Natural killer cell (primary cell): Measurements from ENCODE around the gene LRRC8C. TPM values are rescaled to one million over a fixed set of nuclear protein-coding genes. Genes with fewer than 3 reads are reported as not detected.
A peak's percentile ranks its signal among the peaks of the same experiment; 100 is the strongest.

Source experiments
- ATAC-seq, 3 donors: fragments of 150-1000 bp in 2 of 3; fragments of 200-7000 bp in 1 of 3; cut with Tn5 transposase; 1 replicate in 1 of 3; 2 replicates in 2 of 3; pipeline ENCODE4 v1.10.0; 2021; ENCODE audit warnings: mild to moderate bottlenecking in 2 of 3, moderate library complexity in 2 of 3
- DNase-seq, 2 donors: peaks; one replicate each; pipeline versions ENCODE4 v3.0.0 to v3.0.0-alpha.2; 2013 to 2021; ENCODE audit warnings: mixed read lengths in 1 of 2
- H3K27ac ChIP-seq: one replicate; pipeline ENCODE4 v1.5.1; 2013; ENCODE audit warnings: mild to moderate bottlenecking, low read length
- H3K27me3 ChIP-seq: one replicate; pipeline ENCODE4 v1.6.1; 2013; ENCODE audit warnings: low read length; ENCODE audit not compliant: control insufficient read depth, insufficient read depth
- H3K36me3 ChIP-seq: one replicate; pipeline ENCODE4 v1.6.1; 2013; ENCODE audit warnings: low read length; ENCODE audit not compliant: control insufficient read depth, insufficient read depth
- H3K4me1 ChIP-seq: one replicate; pipeline ENCODE4 v1.6.1; 2013; ENCODE audit warnings: low read length; ENCODE audit not compliant: control insufficient read depth, insufficient read depth
- H3K4me3 ChIP-seq: one replicate; pipeline ENCODE4 v1.5.1; 2013; ENCODE audit warnings: low read length
- H3K9me3 ChIP-seq: one replicate; pipeline ENCODE4 v1.6.1; 2013; ENCODE audit warnings: low read length; ENCODE audit not compliant: control insufficient read depth, insufficient read depth
- H3K27ac Mint-ChIP-seq, 2 donors: one replicate each; pipeline ENCODE4 v1.8.0; 2022; ENCODE audit warnings: mild to moderate bottlenecking in 2 of 2, mixed read lengths in 2 of 2, moderate library complexity in 1 of 2
- H3K27me3 Mint-ChIP-seq, 2 donors: one replicate each; pipeline ENCODE4 v1.8.0; 2022; ENCODE audit warnings: low read depth in 2 of 2, mixed read lengths in 2 of 2
- H3K36me3 Mint-ChIP-seq: one replicate; pipeline ENCODE4 v1.8.0; 2022; ENCODE audit warnings: mixed read lengths
- H3K4me1 Mint-ChIP-seq, 2 donors: one replicate each; pipeline ENCODE4 v1.8.0; 2022; ENCODE audit warnings: mixed read lengths in 2 of 2
- H3K4me3 Mint-ChIP-seq: one replicate; pipeline ENCODE4 v1.8.0; 2022; ENCODE audit warnings: mild to moderate bottlenecking, moderate library complexity, mixed read lengths
- H3K9me3 Mint-ChIP-seq, 2 donors: one replicate each; pipeline ENCODE4 v1.8.0; 2022; ENCODE audit warnings: mixed read lengths in 2 of 2
- WGBS: methylation state at CpG from one replicate; pipeline ENCODE4 v1.1.7; 2013; ENCODE audit warnings: missing lambda C conversion rate; ENCODE audit not compliant: insufficient coverage; 5-methylcytosine and 5-hydroxymethylcytosine counted together
- intact Hi-C: fragments of 100-400 bp; cut with micrococcal nuclease; formaldehyde crosslinking; loops from one replicate; pipeline ENCODE4 v1.14.2; 2022
- total RNA-seq, 4 donors: library from RNA; stranded (reverse); fragments of 120-200 nt in 1 of 4; gene quantifications; one replicate each; pipeline versions ENCODE4 v1.2.3 to v1.2.4, GENCODE V29; 2013 to 2022
- TF ChIP-seq, protein P1 (sequence below): fragments of 200-600 bp; IDR thresholded peaks from one replicate; pipeline ENCODE4 v1.8.0; 2022; ENCODE audit warnings: antibody characterized with exemption

The LRRC8C gene
- total RNA-seq, 3 donors from 2014 or later (not counting 1 experiment from before 2014, with no cell fraction given): 7.6 to 19.1 (median 15.1) TPM

DNA sequence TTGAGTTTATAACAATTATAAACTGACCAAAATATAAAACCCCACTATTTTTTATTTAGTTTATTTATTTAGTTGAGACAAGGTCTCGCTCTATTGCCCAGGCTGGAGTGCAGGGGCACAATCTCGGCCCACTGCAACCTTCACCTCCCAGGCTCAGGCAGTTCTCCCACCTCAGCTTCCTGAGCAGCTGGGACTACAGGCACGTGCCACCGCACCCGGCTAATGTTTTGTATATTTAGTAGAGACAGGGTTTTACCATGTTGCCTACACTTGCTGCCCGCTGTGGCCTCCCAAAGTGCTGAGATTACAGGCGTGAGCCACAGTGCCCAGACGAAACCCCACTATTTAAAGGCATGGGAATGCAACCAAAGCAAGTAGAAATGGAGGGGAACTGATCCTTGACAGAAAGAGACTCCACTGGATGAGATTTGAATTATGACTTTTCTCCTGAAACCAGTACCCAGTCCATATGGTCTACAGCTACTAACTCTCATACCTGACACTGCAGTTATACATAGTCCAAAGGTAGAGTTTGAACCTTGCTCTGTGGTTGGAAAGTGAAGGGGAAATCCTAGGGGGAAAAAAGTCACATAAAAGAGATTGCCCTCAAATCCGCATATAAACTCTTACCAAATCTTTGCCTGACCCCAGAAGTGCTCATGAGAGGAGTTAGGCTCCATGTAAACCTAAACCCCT is 11.3 kb downstream of the LRRC8C start:
- no peaks in the 10 kb centered on the region for H3K36me3 ChIP-seq
- ATAC-seq: no peak
- no peaks in the 10 kb centered on the region for H3K27me3 ChIP-seq
- Mint-ChIP-seq H3K27ac (no peak overlapping the region), H3K36me3 (peaks cover 10% of the 10 kb centered on the region), H3K4me3 (no peak overlapping the region), H3K4me1 (peaks cover 30% of the 10 kb centered on the region in 2 donors), H3K27me3 (no peaks in the 10 kb centered on the region), H3K9me3 (peaks cover 0 to 4% of the 10 kb centered on the region in 2 donors)
- TF ChIP-seq, protein P1, sequence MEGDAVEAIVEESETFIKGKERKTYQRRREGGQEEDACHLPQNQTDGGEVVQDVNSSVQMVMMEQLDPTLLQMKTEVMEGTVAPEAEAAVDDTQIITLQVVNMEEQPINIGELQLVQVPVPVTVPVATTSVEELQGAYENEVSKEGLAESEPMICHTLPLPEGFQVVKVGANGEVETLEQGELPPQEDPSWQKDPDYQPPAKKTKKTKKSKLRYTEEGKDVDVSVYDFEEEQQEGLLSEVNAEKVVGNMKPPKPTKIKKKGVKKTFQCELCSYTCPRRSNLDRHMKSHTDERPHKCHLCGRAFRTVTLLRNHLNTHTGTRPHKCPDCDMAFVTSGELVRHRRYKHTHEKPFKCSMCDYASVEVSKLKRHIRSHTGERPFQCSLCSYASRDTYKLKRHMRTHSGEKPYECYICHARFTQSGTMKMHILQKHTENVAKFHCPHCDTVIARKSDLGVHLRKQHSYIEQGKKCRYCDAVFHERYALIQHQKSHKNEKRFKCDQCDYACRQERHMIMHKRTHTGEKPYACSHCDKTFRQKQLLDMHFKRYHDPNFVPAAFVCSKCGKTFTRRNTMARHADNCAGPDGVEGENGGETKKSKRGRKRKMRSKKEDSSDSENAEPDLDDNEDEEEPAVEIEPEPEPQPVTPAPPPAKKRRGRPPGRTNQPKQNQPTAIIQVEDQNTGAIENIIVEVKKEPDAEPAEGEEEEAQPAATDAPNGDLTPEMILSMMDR: no peak
- H3K27ac ChIP-seq: no peak overlapping the region
- WGBS: 95% methylated on average over 9 of the region's 9 CpGs
- intact Hi-C loops: no loop called here
- H3K9me3 ChIP-seq: no peaks in the 10 kb centered on the region
- no peak overlapping the region for H3K4me3 ChIP-seq
- H3K4me1 ChIP-seq: no peaks in the 10 kb centered on the region
- DNase-seq: no peak

- DNase-seq: no peak
- no peak overlapping the region for H3K27ac ChIP-seq
- Mint-ChIP-seq H3K27ac (no peak overlapping the region), H3K4me1 (peaks cover 29 to 33% of the 10 kb centered on the region in 2 donors), H3K4me3 (no peak overlapping the region), H3K9me3 (peaks cover 0 to 4% of the 10 kb centered on the region in 2 donors), H3K27me3 (no peaks in the 10 kb centered on the region), H3K36me3 (peaks cover 10% of the 10 kb centered on the region)
- ATAC-seq: no peak
- H3K9me3 ChIP-seq: no peaks in the 10 kb centered on the region
- no peaks in the 10 kb centered on the region for H3K36me3 ChIP-seq
- H3K27me3 ChIP-seq: no peaks in the 10 kb centered on the region
- WGBS: no CpG with 5 or more reads among the region's 1 CpG
- no peak overlapping the region for H3K4me3 ChIP-seq
- TF ChIP-seq, protein P1: no peak
- intact Hi-C loops: no loop called here
- H3K4me1 ChIP-seq: no peaks in the 10 kb centered on the region
Measured at GRCh38 chr1:89646259-89646658, 13.3 kb downstream of the LRRC8C start.

DNA sequence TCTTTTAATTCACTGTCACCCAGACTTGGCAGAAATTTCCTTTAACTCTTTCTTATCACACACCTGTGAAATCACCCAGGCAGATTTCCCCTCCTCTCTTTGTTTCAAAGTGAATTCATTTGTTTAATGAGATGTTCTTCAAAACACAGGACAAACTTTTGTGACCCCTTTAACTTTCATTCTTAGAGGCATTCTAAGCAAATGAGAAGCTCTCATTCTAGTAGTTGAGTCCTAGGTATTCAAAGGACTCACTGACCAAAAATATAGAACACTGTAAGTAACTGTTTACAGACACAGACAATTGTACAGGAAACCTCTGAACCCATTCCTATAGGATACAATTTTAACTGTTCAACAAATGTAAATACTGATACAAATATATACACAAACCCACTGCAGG is 16.9 kb downstream of the LRRC8C start:
- ATAC-seq (no peak), DNase-seq (no peak)
- no peaks in the 10 kb centered on the region for H3K36me3 ChIP-seq
- no peaks in the 10 kb centered on the region for H3K27me3 ChIP-seq
- Mint-ChIP-seq H3K27me3 (no peaks in the 10 kb centered on the region), H3K27ac (peak overlapping the region; percentile 65 to 69), H3K9me3 (peaks cover 0 to 4% of the 10 kb centered on the region in 2 donors), H3K36me3 (peaks cover 10% of the 10 kb centered on the region), H3K4me1 (peaks cover 39 to 41% of the 10 kb centered on the region in 2 donors), H3K4me3 (no peak overlapping the region)
- TF ChIP-seq, protein P1: no peak
- intact Hi-C loops: no loop called here
- H3K27ac ChIP-seq: no peak overlapping the region
- H3K9me3 ChIP-seq: no peaks in the 10 kb centered on the region
- no peak overlapping the region for H3K4me3 ChIP-seq
- no peaks in the 10 kb centered on the region for H3K4me1 ChIP-seq

- Histone ChIP-seq H3K4me1 (peaks cover 2% of the 10 kb centered on the region), H3K27me3 (no peaks in the 10 kb centered on the region), H3K4me3 (no peak overlapping the region), H3K9me3 (no peaks in the 10 kb centered on the region), H3K27ac (no peak overlapping the region), H3K36me3 (no peaks in the 10 kb centered on the region)
- TF ChIP-seq, protein P1: no peak
- intact Hi-C loops: no loop called here
- Mint-ChIP-seq H3K27ac (peak overlapping the region in 1 of 2 donors; percentile 7), H3K4me3 (no peak overlapping the region), H3K9me3 (no peaks in the 10 kb centered on the region), H3K4me1 (peaks cover 53 to 57% of the 10 kb centered on the region in 2 donors), H3K27me3 (no peaks in the 10 kb centered on the region), H3K36me3 (no peaks in the 10 kb centered on the region)
- ATAC-seq (no peak), DNase-seq (no peak)
- WGBS: 63% methylated on average over 2 of the region's 2 CpGs
Measured at GRCh38 chr1:89652373-89652772, 19.5 kb downstream of the LRRC8C start.
